BLaER1 treated with 17β-estradiol and CSF1 and Interleukin-3, amounts not matched to agents 10 nM and 100 nM (cell line): Measurements from ENCODE around the gene ABCA4.
A peak's percentile ranks its signal among the peaks of the same experiment; 100 is the strongest.

ENCODE experiments used
- H3K27ac ChIP-seq, 11 experiments: shearing (Covaris generic); formaldehyde crosslinking; 2 replicates each; pipeline ENCODE4 v1.8.1; 2022
- H3K27me3 ChIP-seq, 11 experiments: shearing (Covaris generic); formaldehyde crosslinking; 2 replicates each; pipeline ENCODE4 v1.8.1; 2022
- H3K36me3 ChIP-seq, 11 experiments: shearing (Covaris generic); formaldehyde crosslinking; 2 replicates each; pipeline ENCODE4 v1.8.1; 2022
- H3K4me1 ChIP-seq, 10 experiments: shearing (Covaris generic); formaldehyde crosslinking; 2 replicates each; pipeline ENCODE4 v1.8.1; 2022
- H3K4me2 ChIP-seq, 11 experiments: shearing (Covaris generic); formaldehyde crosslinking; 2 replicates each; pipeline ENCODE4 v1.8.1; 2022
- H3K4me3 ChIP-seq, 10 experiments: shearing (Covaris generic); formaldehyde crosslinking; 2 replicates each; pipeline ENCODE4 v1.8.1; 2022
- H3K9ac ChIP-seq, 11 experiments: shearing (Covaris generic); formaldehyde crosslinking; 2 replicates each; pipeline ENCODE4 v1.8.1; 2022
- H3K9me3 ChIP-seq, 11 experiments: shearing (Covaris generic); formaldehyde crosslinking; replicated peaks in 1 of 11; 2 replicates each; pipeline ENCODE4 v1.8.1; 2022
- H4K20me1 ChIP-seq, 11 experiments: shearing (Covaris generic); formaldehyde crosslinking; 2 replicates each; pipeline ENCODE4 v1.8.1; 2022
- Cebpa-rat ChIP-seq, 11 experiments: shearing (Covaris generic); IDR thresholded peaks; 2 replicates each; pipeline ENCODE4 v1.8.1; 2022

ABCA4 gene

DNA sequence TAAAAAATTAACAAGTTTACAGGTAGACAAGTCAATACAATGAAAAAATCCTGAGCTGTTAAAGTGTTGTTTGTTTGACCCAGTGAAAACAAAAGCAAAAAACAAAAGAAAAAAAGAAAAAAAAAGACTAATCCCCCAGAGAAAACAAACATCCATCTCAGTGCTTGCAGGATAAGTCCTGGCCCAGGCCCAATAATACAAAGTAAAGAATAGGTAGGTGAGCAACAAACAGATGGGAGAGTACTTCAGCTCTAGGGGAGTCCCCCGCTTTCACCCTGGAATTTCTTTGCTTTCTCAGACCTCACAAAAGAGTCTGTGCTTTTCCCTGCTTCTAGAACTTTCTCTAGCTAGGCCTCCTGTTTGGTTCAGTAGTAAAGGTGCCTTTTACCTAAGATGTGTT lies 70.3 kb downstream of the ABCA4 start:
- no peak overlapping the region for H3K9ac ChIP-seq
- H3K4me1 ChIP-seq = peaks cover 5 to 14% (median 11%) of the 10 kb centered on the region in 10 experiments; a peak in 12 of 20 replicates
- H4K20me1 ChIP-seq = no peaks in the 10 kb centered on the region; a peak in 1 of 22 replicates
- H3K9me3 ChIP-seq = no peaks in the 10 kb centered on the region
- H3K27ac ChIP-seq = no peak overlapping the region
- H3K36me3 ChIP-seq = no peaks in the 10 kb centered on the region
- H3K27me3 ChIP-seq = peaks cover 0 to 17% (median 0%) of the 10 kb centered on the region in 11 experiments; a peak in 2 of 22 replicates
- no peak overlapping the region for H3K4me2 ChIP-seq
- H3K4me3 ChIP-seq = no peak overlapping the region
- no peak for TF ChIP-seq Cebpa-rat (IDR thresholded peaks at IDR 0.05)

DNA sequence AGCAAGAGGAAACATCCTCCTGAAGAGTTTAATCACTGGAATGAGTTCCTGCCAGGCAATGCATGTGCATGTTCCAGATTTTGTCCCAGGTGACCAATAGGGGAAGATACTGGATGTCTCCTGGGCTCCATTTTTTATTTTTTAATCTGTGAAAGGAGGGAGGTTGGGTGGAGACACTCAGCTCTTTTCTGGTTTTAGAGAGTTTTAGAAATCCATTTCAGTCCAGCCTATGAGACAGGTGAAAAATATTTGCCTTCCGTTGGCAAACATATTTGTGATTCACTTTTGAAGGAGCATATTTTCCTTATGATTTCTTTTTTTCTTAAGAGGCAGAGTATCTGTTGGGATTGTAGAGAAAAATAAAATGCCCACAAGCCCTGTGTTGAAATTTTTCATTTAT lies 70.7 kb downstream of the ABCA4 start:
- Histone ChIP-seq H3K9me3 (no peaks in the 10 kb centered on the region), H3K4me3 (no peak overlapping the region), H3K4me2 (no peak overlapping the region), H3K36me3 (no peaks in the 10 kb centered on the region), H3K4me1 (peaks cover 2 to 16% (median 11%) of the 10 kb centered on the region in 10 experiments; a peak in 12 of 20 replicates), H3K27ac (no peak overlapping the region), H3K27me3 (peaks cover 0 to 15% (median 0%) of the 10 kb centered on the region in 11 experiments; a peak in 2 of 22 replicates), H4K20me1 (no peaks in the 10 kb centered on the region; a peak in 1 of 22 replicates), H3K9ac (no peak overlapping the region)
- TF ChIP-seq Cebpa-rat (IDR thresholded peaks at IDR 0.05) = no peak

DNA sequence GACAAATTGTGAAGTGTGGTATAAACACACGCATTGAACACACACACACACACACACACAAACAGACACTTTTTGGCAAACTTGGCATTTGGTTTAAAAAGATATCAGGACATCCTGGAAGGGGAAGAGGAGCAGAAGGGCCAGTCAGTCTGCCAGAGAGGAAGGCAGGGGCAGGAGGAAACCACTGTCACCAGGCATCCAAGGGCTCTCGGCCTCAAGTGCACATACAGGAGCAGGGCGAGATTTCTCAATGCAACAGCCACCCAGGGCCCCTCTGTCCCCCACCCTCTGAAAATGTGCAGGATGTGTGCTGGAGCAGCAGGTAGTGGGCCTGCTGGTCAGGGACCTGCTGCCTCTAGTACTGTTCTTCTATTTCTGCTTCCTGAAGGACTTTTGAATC lies 71.2 kb downstream of the ABCA4 start:
- Histone ChIP-seq H3K27me3 (peaks cover 0 to 14% (median 0%) of the 10 kb centered on the region in 11 experiments; a peak in 2 of 22 replicates), H3K27ac (no peak overlapping the region), H3K9me3 (no peaks in the 10 kb centered on the region), H4K20me1 (no peaks in the 10 kb centered on the region; a peak in 1 of 22 replicates), H3K36me3 (no peaks in the 10 kb centered on the region), H3K9ac (no peak overlapping the region), H3K4me3 (no peak overlapping the region), H3K4me1 (peaks cover 2 to 21% (median 13%) of the 10 kb centered on the region in 10 experiments), H3K4me2 (no peak overlapping the region)
- no peak for TF ChIP-seq Cebpa-rat (IDR thresholded peaks at IDR 0.05)

DNA sequence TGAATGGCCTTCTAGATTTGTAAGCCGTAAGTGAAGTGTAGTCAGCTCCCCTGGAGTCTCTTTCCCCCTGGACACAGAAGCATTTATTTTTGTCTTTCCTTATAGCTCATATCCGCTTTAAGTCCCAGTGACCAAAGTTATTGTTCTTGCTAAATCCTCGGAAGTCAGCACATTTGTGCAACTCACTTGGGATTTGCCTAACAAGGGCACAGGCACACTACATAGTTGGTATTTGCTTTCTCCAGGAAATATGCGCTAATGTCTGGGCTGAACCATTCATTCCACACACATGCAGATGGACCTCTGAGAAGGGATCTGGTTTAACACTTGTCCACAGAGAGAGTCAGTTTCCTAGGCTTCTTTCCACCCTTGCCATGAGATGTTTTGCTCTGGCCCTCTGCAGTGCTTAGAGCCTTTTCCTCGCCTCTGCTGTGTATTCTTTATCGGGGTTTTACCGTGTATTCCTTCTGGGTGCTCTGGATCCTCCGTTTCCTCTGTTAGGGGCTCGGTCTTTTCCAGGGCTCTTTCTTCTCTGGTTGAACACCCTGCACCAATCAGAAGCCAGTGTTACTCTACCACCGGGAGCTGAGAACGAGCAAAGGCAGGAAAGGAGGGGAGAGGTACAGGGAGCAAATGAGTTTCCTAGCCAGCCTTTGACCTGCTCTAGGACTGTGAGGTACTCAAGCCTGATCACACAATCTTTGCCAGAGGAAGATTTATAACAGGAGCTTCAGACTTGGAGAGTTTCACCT lies 72.4 kb downstream of the ABCA4 start:
- Histone ChIP-seq H3K4me2 (peak overlapping the region in 8 of 11 experiments; percentile 15 to 53 (median 30); a peak in 15 of 22 replicates), H3K9me3 (no peaks in the 10 kb centered on the region), H3K27ac (no peak overlapping the region), H3K4me1 (peaks cover 10 to 29% (median 21%) of the 10 kb centered on the region in 10 experiments), H4K20me1 (no peaks in the 10 kb centered on the region), H3K4me3 (no peak overlapping the region), H3K36me3 (no peaks in the 10 kb centered on the region), H3K27me3 (peaks cover 0 to 7% (median 0%) of the 10 kb centered on the region in 11 experiments; a peak in 2 of 22 replicates), H3K9ac (no peak overlapping the region)
- TF ChIP-seq Cebpa-rat (IDR thresholded peaks at IDR 0.05) = no peak

DNA sequence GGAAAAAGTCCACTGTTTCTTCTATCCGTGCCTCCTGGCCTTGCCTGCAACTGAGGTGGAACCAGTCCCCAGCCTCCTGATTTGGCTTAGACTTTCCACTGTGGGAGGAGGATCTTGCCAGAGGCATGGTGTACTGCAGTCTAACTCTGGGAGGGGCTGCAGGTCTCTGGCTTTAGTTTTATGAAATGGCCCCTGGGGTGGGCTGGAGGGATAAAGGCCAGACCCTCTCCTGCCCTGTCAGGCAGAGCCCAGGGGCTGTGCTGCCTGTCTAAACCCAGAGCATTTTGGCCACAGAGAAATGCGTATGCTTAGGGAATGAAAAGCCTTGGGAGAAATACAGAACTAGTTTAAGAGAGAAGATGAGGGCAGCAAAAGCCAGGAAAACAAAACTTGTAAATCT lies 73.0 kb downstream of the ABCA4 start:
- Histone ChIP-seq H3K4me1 (peaks cover 10 to 35% (median 25%) of the 10 kb centered on the region in 10 experiments), H3K36me3 (no peaks in the 10 kb centered on the region), H3K27me3 (peaks cover 0 to 7% (median 0%) of the 10 kb centered on the region in 11 experiments; a peak in 2 of 22 replicates), H3K27ac (no peak overlapping the region), H3K9ac (no peak overlapping the region), H3K4me2 (peak overlapping the region in 8 of 11 experiments; percentile 15 to 53 (median 30); a peak in 13 of 22 replicates), H3K9me3 (no peaks in the 10 kb centered on the region), H3K4me3 (no peak overlapping the region), H4K20me1 (no peaks in the 10 kb centered on the region)
- no peak for TF ChIP-seq Cebpa-rat (IDR thresholded peaks at IDR 0.05)

DNA sequence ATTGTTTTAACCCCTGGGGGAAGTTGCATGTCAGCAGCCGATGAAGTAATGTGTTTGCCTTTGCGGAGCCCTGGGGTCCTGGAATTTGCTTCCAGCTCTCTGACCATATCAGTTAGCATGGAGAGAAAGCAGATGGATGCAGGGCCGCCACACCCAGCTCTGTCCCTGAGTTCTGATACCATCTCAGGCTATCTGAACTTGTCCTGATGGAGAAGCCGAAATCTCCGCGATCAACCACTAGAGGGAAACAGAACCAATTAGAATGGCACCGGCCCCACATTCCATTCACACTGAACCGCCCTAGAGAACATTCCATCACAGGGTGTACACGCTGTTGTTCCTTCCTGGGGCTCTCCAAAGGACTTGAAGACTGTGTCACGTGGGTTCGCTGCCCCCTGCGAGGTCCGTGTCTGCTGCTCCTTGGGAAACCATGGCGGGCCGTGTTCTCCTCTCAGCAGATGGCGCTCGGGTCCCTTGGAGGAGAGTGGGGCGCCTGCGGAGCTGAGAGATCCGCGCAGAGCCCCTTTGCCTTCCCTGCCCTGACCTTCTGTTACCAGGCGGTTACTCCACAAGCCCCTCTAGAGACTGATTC lies 75.4 kb downstream of the ABCA4 start:
- Histone ChIP-seq H3K4me3 (peak overlapping the region in 3 of 10 experiments; percentile 3 to 20 (median 13); a peak in 4 of 20 replicates), H3K4me2 (peak overlapping the region; percentile 34 to 66 (median 57); a peak in 20 of 22 replicates), H3K36me3 (no peaks in the 10 kb centered on the region), H3K4me1 (peaks cover 10 to 36% (median 26%) of the 10 kb centered on the region in 10 experiments), H3K27ac (no peak overlapping the region), H3K9ac (peak overlapping the region in 1 of 11 experiments; percentile 19; a peak in 1 of 22 replicates), H4K20me1 (no peaks in the 10 kb centered on the region), H3K9me3 (no peaks in the 10 kb centered on the region), H3K27me3 (peaks cover 0 to 7% (median 0%) of the 10 kb centered on the region in 11 experiments; a peak in 1 of 22 replicates)
- TF ChIP-seq Cebpa-rat (IDR thresholded peaks at IDR 0.05) = no peak

DNA sequence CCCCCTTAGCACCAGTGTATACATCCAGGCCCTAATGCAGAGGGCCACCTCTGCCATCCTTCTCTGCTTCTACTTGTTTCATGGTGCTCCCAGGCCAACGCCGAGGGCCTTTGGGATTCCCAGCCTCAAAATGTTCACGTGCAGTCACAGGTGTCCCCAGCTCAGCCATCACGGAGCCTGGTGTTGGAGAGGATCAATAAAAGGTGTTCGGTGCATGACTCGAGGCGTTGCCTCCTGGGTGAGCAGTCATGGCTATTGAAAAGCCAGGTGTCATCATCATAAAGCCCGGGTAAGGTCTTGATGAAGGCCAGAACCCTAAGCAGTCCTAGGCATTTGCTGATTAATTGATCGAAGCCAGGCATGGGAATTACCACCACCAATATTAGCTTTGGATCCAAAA lies 76.1 kb downstream of the ABCA4 start:
- Histone ChIP-seq H3K4me1 (peaks cover 10 to 36% (median 26%) of the 10 kb centered on the region in 10 experiments), H3K9ac (peak overlapping the region in 2 of 11 experiments; percentile 13 to 38; a peak in 2 of 22 replicates), H3K27ac (peak overlapping the region in 2 of 11 experiments; percentile 21 to 23; a peak in 2 of 22 replicates), H3K36me3 (no peaks in the 10 kb centered on the region), H3K27me3 (peaks cover 0 to 7% (median 0%) of the 10 kb centered on the region in 11 experiments; a peak in 1 of 22 replicates), H3K4me2 (peak overlapping the region; percentile 52 to 86 (median 68); a peak in 21 of 22 replicates), H4K20me1 (no peaks in the 10 kb centered on the region), H3K4me3 (no peak overlapping the region), H3K9me3 (no peaks in the 10 kb centered on the region)
- no peak for TF ChIP-seq Cebpa-rat (IDR thresholded peaks at IDR 0.05)

DNA sequence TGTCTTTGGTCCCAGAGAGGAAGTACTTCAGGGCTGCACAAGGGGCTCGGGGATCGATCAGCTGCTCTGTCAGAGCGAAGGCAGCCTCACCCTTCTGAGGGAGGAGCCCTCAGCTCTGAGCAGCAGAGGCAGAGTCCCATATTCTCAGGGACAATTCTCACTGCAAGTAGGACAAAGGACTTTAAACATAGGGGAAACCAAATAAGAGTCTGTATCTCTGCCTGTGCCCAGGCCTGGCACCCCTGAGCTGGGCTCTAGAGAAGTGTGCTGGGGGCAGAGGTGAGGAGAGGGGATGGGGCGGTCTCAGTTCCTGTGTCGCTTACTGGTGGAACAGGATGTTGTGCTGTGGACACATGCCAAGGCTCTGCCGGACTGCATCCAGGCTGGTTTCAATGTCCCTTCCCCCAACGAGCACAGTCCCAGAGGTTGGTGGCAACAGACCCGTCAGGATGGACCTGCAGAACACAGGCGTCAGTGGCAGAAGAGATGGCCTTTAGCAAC lies 76.6 kb downstream of the ABCA4 start:
- peak overlapping the region in 2 of 11 experiments; percentile 13 to 38; a peak in 3 of 22 replicates for H3K9ac ChIP-seq
- peak overlapping the region in 1 of 10 experiments; percentile 5; a peak in 1 of 20 replicates for H3K4me3 ChIP-seq
- H3K27me3 ChIP-seq = peaks cover 0 to 7% (median 0%) of the 10 kb centered on the region in 11 experiments; a peak in 1 of 22 replicates
- no peaks in the 10 kb centered on the region for H3K9me3 ChIP-seq
- H3K4me1 ChIP-seq = peaks cover 10 to 36% (median 26%) of the 10 kb centered on the region in 10 experiments
- peak overlapping the region; percentile 52 to 86 (median 68) for H3K4me2 ChIP-seq
- no peak for TF ChIP-seq Cebpa-rat (IDR thresholded peaks at IDR 0.05)
- H3K36me3 ChIP-seq = no peaks in the 10 kb centered on the region
- H3K27ac ChIP-seq = peak overlapping the region in 7 of 11 experiments; percentile 11 to 27 (median 22); a peak in 8 of 22 replicates
- no peaks in the 10 kb centered on the region for H4K20me1 ChIP-seq
